Neural progenitor cell (in vitro differentiated cells): ENCODE measurements around the gene WRAP73. TPM values are rescaled to one million over a fixed set of nuclear protein-coding genes. Genes with fewer than 3 reads are reported as not detected.

Experiments used
- DNase-seq: peaks from one replicate; pipeline ENCODE4 v3.0.0-alpha.2; 2016; ENCODE audit warnings: low spot score
- H2AFZ ChIP-seq: fragments of 200-600 bp; sonication (generic); replicated peaks from 2 replicates; pipeline ENCODE4 v1.6.1; 2016; ENCODE audit warnings: antibody characterized with exemption
- H3F3A ChIP-seq: fragments of 200-600 bp; sonication (generic); 2 replicates; pipeline ENCODE4 v1.6.1; 2016; ENCODE audit warnings: antibody characterized with exemption, low read depth
- H3K27ac ChIP-seq: fragments of 200-600 bp; sonication (generic); 2 replicates; pipeline ENCODE4 v1.5.1; 2016; ENCODE audit warnings: mild to moderate bottlenecking
- H3K27me3 ChIP-seq: fragments of 200-600 bp; sonication (generic); 2 replicates; pipeline ENCODE4 v1.6.1; 2016; ENCODE audit warnings: mild to moderate bottlenecking, moderate library complexity
- H3K36me3 ChIP-seq: fragments of 200-600 bp; sonication (generic); 2 replicates; pipeline ENCODE4 v1.5.1; 2016
- H3K4me1 ChIP-seq: fragments of 200-600 bp; sonication (generic); 2 replicates; pipeline ENCODE4 v1.6.1; 2016; ENCODE audit warnings: mixed run types
- H3K4me2 ChIP-seq: fragments of 200-600 bp; sonication (generic); 2 replicates; pipeline ENCODE4 v1.6.1; 2016
- H3K4me3 ChIP-seq: fragments of 200-600 bp; sonication (generic); 2 replicates; pipeline ENCODE4 v1.5.1; 2016
- H3K79me2 ChIP-seq: fragments of 200-600 bp; sonication (generic); 2 replicates; pipeline ENCODE4 v1.6.1; 2016; ENCODE audit warnings: low read depth
- H3K9ac ChIP-seq: fragments of 200-600 bp; sonication (generic); 2 replicates; pipeline ENCODE4 v1.6.1; 2016
- H3K9me3 ChIP-seq: fragments of 200-600 bp; sonication (generic); 2 replicates; pipeline ENCODE4 v1.5.1; 2016; ENCODE audit warnings: low read depth
- H4K20me1 ChIP-seq: fragments of 200-600 bp; sonication (generic); 2 replicates; pipeline ENCODE4 v1.6.1; 2016; ENCODE audit warnings: low read depth
- H3K27ac Mint-ChIP-seq: 3 replicates; pipeline ENCODE4 v1.8.0; 2021; ENCODE audit warnings: mixed read lengths
- H3K27me3 Mint-ChIP-seq: 2 replicates; pipeline ENCODE4 v1.8.0; 2022; ENCODE audit warnings: low read depth, mild to moderate bottlenecking, inconsistent platforms, moderate library complexity, mixed read lengths; ENCODE audit not compliant: insufficient read depth
- H3K36me3 Mint-ChIP-seq: 3 replicates; pipeline ENCODE4 v1.8.0; 2021; ENCODE audit warnings: mixed read lengths
- H3K4me1 Mint-ChIP-seq: 3 replicates; pipeline ENCODE4 v1.8.0; 2021; ENCODE audit warnings: mixed read lengths
- H3K4me3 Mint-ChIP-seq: 3 replicates; pipeline ENCODE4 v1.8.0; 2021; ENCODE audit warnings: mild to moderate bottlenecking, moderate library complexity, mixed read lengths
- H3K9me3 Mint-ChIP-seq: 3 replicates; pipeline ENCODE4 v1.8.0; 2020; ENCODE audit warnings: mixed read lengths
- EZH2 ChIP-seq: fragments of 200-600 bp; sonication (generic); IDR thresholded peaks from 2 replicates; pipeline ENCODE4 v1.6.1; 2017; ENCODE audit warnings: antibody characterized with exemption, mild to moderate bottlenecking, moderate library complexity
- EZH2phosphoT487 ChIP-seq: fragments of 200-600 bp; sonication (generic); IDR thresholded peaks from 2 replicates; pipeline ENCODE4 v1.6.1; 2017; ENCODE audit warnings: antibody characterized with exemption
- total RNA-seq: library from RNA; depleted of rRNA; stranded (reverse); fragments of >200 nt; gene quantifications from 2 replicates; pipeline ENCODE4 v1.2.3, GENCODE V29; 2015; ENCODE audit warnings: low replicate concordance
- TF ChIP-seq, protein P1 (sequence below): fragments of 200-600 bp; sonication (generic); IDR thresholded peaks from 2 replicates; pipeline ENCODE4 v1.5.1; 2017; ENCODE audit warnings: antibody characterized with exemption, mild to moderate bottlenecking

Gene WRAP73
- total RNA-seq, 1 donor from 2014 or later: 12.0 TPM

DNA sequence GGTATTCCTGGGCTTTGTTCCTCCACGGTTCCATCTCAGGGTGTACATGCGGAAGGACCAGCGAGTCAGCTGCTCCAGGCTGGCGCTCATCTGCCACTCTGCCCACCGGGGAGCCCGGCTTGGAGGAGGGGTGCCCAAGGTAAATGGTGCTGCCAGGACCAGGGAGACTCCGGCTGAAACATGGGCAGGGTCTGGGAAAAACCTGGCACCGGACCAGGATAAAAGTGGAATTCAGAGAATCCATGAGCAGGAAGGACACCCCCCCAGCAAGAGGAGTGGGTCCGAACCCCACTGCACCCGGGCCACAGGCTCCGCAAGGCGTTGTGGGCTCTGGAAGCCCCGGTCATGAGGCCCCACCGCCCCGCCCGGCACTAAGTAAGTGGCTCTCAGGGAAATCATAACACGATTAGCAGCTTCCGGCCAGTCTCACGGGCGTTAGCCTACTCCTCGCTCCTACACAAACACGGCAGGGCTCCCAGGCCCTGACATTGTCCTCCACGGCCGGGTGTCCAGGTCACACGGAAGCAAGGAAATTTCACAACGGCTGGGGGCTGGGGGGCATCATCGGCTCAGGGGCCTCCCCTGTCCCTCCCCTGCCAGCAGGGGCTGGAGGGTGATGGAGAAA lies 59.7 kb downstream of the WRAP73 start:
- Histone ChIP-seq H3K4me1 (peaks cover 23% of the 10 kb centered on the region), H3K4me2 (peak overlapping the region; percentile 27), H3K36me3 (no peaks in the 10 kb centered on the region), H3K27me3 (no peaks in the 10 kb centered on the region), H3K79me2 (no peaks in the 10 kb centered on the region), H2AFZ (no peak overlapping the region), H3F3A (peaks cover 4% of the 10 kb centered on the region), H3K27ac (peak overlapping the region; percentile 64), H3K4me3 (no peak overlapping the region), H4K20me1 (no peaks in the 10 kb centered on the region), H3K9ac (no peak overlapping the region), H3K9me3 (no peaks in the 10 kb centered on the region)
- Mint-ChIP-seq H3K27ac (peak overlapping the region; percentile 97), H3K4me3 (peak overlapping the region; percentile 75), H3K4me1 (peaks cover 45% of the 10 kb centered on the region), H3K9me3 (no peaks in the 10 kb centered on the region), H3K36me3 (no peaks in the 10 kb centered on the region), H3K27me3 (no peaks in the 10 kb centered on the region)
- TF ChIP-seq, protein P1, sequence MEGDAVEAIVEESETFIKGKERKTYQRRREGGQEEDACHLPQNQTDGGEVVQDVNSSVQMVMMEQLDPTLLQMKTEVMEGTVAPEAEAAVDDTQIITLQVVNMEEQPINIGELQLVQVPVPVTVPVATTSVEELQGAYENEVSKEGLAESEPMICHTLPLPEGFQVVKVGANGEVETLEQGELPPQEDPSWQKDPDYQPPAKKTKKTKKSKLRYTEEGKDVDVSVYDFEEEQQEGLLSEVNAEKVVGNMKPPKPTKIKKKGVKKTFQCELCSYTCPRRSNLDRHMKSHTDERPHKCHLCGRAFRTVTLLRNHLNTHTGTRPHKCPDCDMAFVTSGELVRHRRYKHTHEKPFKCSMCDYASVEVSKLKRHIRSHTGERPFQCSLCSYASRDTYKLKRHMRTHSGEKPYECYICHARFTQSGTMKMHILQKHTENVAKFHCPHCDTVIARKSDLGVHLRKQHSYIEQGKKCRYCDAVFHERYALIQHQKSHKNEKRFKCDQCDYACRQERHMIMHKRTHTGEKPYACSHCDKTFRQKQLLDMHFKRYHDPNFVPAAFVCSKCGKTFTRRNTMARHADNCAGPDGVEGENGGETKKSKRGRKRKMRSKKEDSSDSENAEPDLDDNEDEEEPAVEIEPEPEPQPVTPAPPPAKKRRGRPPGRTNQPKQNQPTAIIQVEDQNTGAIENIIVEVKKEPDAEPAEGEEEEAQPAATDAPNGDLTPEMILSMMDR: no peak
- TF ChIP-seq EZH2 (no peak), EZH2phosphoT487 (no peak)
- DNase-seq: no peak

- Histone ChIP-seq H4K20me1 (no peaks in the 10 kb centered on the region), H3K4me1 (peaks cover 17% of the 10 kb centered on the region), H3F3A (peaks cover 4% of the 10 kb centered on the region), H3K4me3 (no peak overlapping the region), H3K9ac (no peak overlapping the region), H3K4me2 (no peak overlapping the region), H2AFZ (no peak overlapping the region), H3K9me3 (no peaks in the 10 kb centered on the region), H3K79me2 (no peaks in the 10 kb centered on the region), H3K27ac (no peak overlapping the region), H3K36me3 (no peaks in the 10 kb centered on the region), H3K27me3 (no peaks in the 10 kb centered on the region)
- TF ChIP-seq EZH2phosphoT487 (no peak), EZH2 (no peak)
- TF ChIP-seq, protein P1: no peak
- no peak overlapping the region for H3K4me3 Mint-ChIP-seq
- no peak for DNase-seq
- H3K4me1 Mint-ChIP-seq: peaks cover 32% of the 10 kb centered on the region
- no peak overlapping the region for H3K27ac Mint-ChIP-seq
- peaks cover 2% of the 10 kb centered on the region for H3K9me3 Mint-ChIP-seq
- no peaks in the 10 kb centered on the region for H3K27me3 Mint-ChIP-seq
- no peaks in the 10 kb centered on the region for H3K36me3 Mint-ChIP-seq
These were observed 61.5 kb downstream of the WRAP73 start for GRCh38 chr1:3588395-3588794.

DNA sequence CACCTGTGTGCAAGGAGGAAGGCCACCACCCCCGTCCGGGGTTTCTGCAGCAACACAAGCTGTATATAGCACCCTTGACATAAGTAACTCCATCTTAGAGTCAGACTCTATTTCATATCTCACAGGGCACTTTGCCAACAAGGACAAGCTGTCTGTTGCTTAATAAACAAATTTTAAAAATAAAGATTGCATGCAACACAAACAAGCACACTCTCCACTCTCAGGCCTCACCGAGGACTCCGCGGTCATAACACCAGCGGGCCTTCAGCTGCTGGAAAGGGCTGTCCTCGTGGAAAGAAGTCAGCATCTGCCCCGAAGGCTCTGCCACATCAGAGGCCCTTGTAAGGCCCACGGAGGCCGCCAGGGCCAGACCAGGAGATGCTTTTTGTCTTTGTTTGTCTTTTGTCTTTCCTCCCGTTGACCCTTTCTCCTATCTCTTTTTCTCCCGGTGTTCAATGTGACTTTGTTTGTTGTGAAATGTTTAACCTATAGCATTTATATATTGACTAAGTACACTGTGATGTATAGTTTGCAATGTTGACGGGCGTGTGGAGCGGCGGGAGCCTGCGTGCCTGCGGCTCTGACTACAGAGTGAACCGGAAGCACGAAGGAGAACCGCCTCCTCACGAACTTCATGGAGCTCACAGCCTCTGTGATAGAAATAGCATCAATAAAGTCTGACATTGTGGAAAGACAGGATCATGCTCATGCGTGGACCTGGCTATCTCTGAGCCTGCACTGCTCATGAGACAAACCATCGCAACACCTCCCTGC lies 62.7 kb downstream of the WRAP73 start:
- TF ChIP-seq EZH2phosphoT487: no peak
- no peak for TF ChIP-seq EZH2
- TF ChIP-seq, protein P1: no peak
- no peak for DNase-seq
- H3K4me2 ChIP-seq: no peak overlapping the region
- H3K27ac Mint-ChIP-seq: peak overlapping the region; percentile 28
- no peaks in the 10 kb centered on the region for H3K9me3 ChIP-seq
- peaks cover 10% of the 10 kb centered on the region for H3K4me1 ChIP-seq
- H3K4me1 Mint-ChIP-seq: peaks cover 34% of the 10 kb centered on the region
- H3K9ac ChIP-seq: no peak overlapping the region
- H3K27ac ChIP-seq: no peak overlapping the region
- H3K36me3 Mint-ChIP-seq: peaks cover 1% of the 10 kb centered on the region
- H3K36me3 ChIP-seq: no peaks in the 10 kb centered on the region
- no peaks in the 10 kb centered on the region for H3K27me3 ChIP-seq
- no peak overlapping the region for H2AFZ ChIP-seq
- no peaks in the 10 kb centered on the region for H4K20me1 ChIP-seq
- H3K4me3 Mint-ChIP-seq: no peak overlapping the region
- peaks cover 4% of the 10 kb centered on the region for H3F3A ChIP-seq
- H3K27me3 Mint-ChIP-seq: no peaks in the 10 kb centered on the region
- no peaks in the 10 kb centered on the region for H3K79me2 ChIP-seq
- H3K9me3 Mint-ChIP-seq: peaks cover 2% of the 10 kb centered on the region
- H3K4me3 ChIP-seq: no peak overlapping the region
